WTC11 (cell line): ENCODE measurements around the gene NR1D1. TPM values are rescaled to one million over a fixed set of nuclear protein-coding genes. Genes with fewer than 3 reads are reported as not detected.

Experiments used
- ATAC-seq: fragments of 200-7000 bp; cut with Tn5 transposase; 2 replicates; pipeline ENCODE4 v1.10.0; 2021; ENCODE audit warnings: mild to moderate bottlenecking, moderate library complexity
- CTCF ChIA-PET: fragments of 300-600 bp; sonication (Branson Sonifier 250); formaldehyde crosslinking; loops from one replicate; lab custom pipeline; 2021; ENCODE audit warnings: antibody characterized with exemption; lab: Charles Lee
- POLR2A ChIA-PET: fragments of 350-600 bp; sonication (Branson Sonifier 250); formaldehyde crosslinking; loops from one replicate; lab custom pipeline; 2021; ENCODE audit warnings: antibody characterized with exemption; lab: Charles Lee
- DNase-seq: peaks from one replicate; pipeline ENCODE4 v3.0.0; 2021; ENCODE audit warnings: low spot score
- H3K27ac Mint-ChIP-seq: 2 replicates; pipeline ENCODE4 v1.8.0; 2021; ENCODE audit warnings: mixed read lengths
- H3K27me3 Mint-ChIP-seq: 2 replicates; pipeline ENCODE4 v1.8.0; 2021; ENCODE audit warnings: low read depth, mild to moderate bottlenecking, moderate library complexity, mixed read lengths
- H3K36me3 Mint-ChIP-seq: 2 replicates; pipeline ENCODE4 v1.8.0; 2021; ENCODE audit warnings: mixed read lengths
- H3K4me1 Mint-ChIP-seq: 2 replicates; pipeline ENCODE4 v1.8.0; 2022; ENCODE audit warnings: mixed read lengths
- H3K4me3 Mint-ChIP-seq: 2 replicates; pipeline ENCODE4 v1.8.0; 2021; ENCODE audit warnings: mild to moderate bottlenecking, moderate library complexity, mixed read lengths
- H3K9me3 Mint-ChIP-seq: 2 replicates; pipeline ENCODE4 v1.8.0; 2021; ENCODE audit warnings: mixed read lengths
- E2F4 ChIP-seq: sonication (generic); formaldehyde crosslinking; IDR thresholded peaks from 2 replicates; pipeline ENCODE4 v1.8.1; 2022; ENCODE audit warnings: low read depth, mild to moderate bottlenecking, moderate library complexity, missing genetic modification reagents, borderline replicate concordance
- EMX1 ChIP-seq: fragments of 250-450 bp; sonication (Bioruptor Pico); IDR thresholded peaks from 2 replicates; pipeline ENCODE4 v1.8.0; 2021; ENCODE audit warnings: mild to moderate bottlenecking
- KAT7 ChIP-seq: sonication (generic); formaldehyde crosslinking; IDR thresholded peaks from 2 replicates; pipeline ENCODE4 v1.8.1; 2023; ENCODE audit warnings: missing genetic modification reagents, mild to moderate bottlenecking, borderline replicate concordance
- MLX ChIP-seq: sonication (generic); formaldehyde crosslinking; IDR thresholded peaks from 2 replicates; pipeline ENCODE4 v1.8.1; 2023; ENCODE audit warnings: mild to moderate bottlenecking, missing genetic modification reagents, moderate library complexity
- NFATC4 ChIP-seq: fragments of 250-450 bp; sonication (Bioruptor Pico); IDR thresholded peaks from 2 replicates; pipeline ENCODE4 v1.9.0; 2021; ENCODE audit warnings: mild to moderate bottlenecking
- ZNF281 ChIP-seq: sonication (generic); formaldehyde crosslinking; IDR thresholded peaks from 2 replicates; pipeline ENCODE4 v1.8.0; 2023; ENCODE audit warnings: mild to moderate bottlenecking, missing genetic modification reagents
- ZNF425 ChIP-seq: fragments of 250-450 bp; sonication (Bioruptor Pico); conservative IDR thresholded peaks from 2 replicates; pipeline ENCODE4 v1.9.0; 2021; ENCODE audit warnings: mild to moderate bottlenecking
- ZNF532 ChIP-seq: fragments of 250-450 bp; sonication (Bioruptor Pico); IDR thresholded peaks from 2 replicates; pipeline ENCODE4 v1.9.0; 2021; ENCODE audit warnings: mild to moderate bottlenecking, borderline replicate concordance
- total RNA-seq: library from RNA; stranded (reverse); gene quantifications from 3 replicates; pipeline ENCODE4 v1.2.3, GENCODE V29; 2021

The NR1D1 gene
- total RNA-seq, 1 experiment from 2014 or later, result 5.6 TPM

- TF ChIP-seq E2F4 (CRISPR knock-in tag) (no peak), ZNF425 (CRISPR knock-in tag) (no peak; the same call in 1 of the 2 replicates), ZNF532 (0 out of 2 replicates have a peak, but pooled peaks have one; percentile 20), ZNF281 (CRISPR knock-in tag) (0 out of 2 replicates have a peak, but pooled peaks have one; percentile 57), NFATC4 (no peak), MLX (CRISPR knock-in tag) (no peak), EMX1 (CRISPR knock-in tag) (no peak)
Measured at GRCh38 chr17:40113110-40113906, 12.9 kb upstream of the NR1D1 start (continued).

GRCh38 chr17:40112718-40113109 lies 12.3 kb upstream of the NR1D1 start:
- Mint-ChIP-seq H3K36me3 (no peaks in the 10 kb centered on the region), H3K9me3 (no peaks in the 10 kb centered on the region), H3K4me3 (peak overlapping the region; percentile 27; the same call in 1 of the 2 replicates), H3K27ac (peak overlapping the region; percentile 76), H3K27me3 (peaks cover 9% of the 10 kb centered on the region), H3K4me1 (peaks cover 74% of the 10 kb centered on the region)
- POLR2A ChIA-PET, result interaction anchor here (0.7 to 5.7 kb wide), 16 partner anchors 9 to 175 kb away, joined by 3 to 56 read pairs (median 4); partner anchors contain the start of genes CASC3, CDC6, MED24 and MSL1
- ATAC-seq, result no peak
- no peak for TF ChIP-seq KAT7 (CRISPR knock-in tag)
- CTCF ChIA-PET, result interaction anchor here (0.6 to 6.7 kb wide), 39 partner anchors 10 to 305 kb away, joined by 3 to 185 read pairs (median 11); partner anchors contain the start of genes CASC3, CSF3, MED24 and MSL1
- no peak for DNase-seq
